HG03066 (cell line): ENCODE measurements around the gene NABP1.

Experiments used
- ATAC-seq: cut with Tn5 transposase; IDR thresholded peaks from one replicate; pipeline ENCODE4 v1.9.1; 2021; ENCODE audit warnings: low read depth; ENCODE audit not compliant: unreplicated experiment

NABP1 gene

DNA sequence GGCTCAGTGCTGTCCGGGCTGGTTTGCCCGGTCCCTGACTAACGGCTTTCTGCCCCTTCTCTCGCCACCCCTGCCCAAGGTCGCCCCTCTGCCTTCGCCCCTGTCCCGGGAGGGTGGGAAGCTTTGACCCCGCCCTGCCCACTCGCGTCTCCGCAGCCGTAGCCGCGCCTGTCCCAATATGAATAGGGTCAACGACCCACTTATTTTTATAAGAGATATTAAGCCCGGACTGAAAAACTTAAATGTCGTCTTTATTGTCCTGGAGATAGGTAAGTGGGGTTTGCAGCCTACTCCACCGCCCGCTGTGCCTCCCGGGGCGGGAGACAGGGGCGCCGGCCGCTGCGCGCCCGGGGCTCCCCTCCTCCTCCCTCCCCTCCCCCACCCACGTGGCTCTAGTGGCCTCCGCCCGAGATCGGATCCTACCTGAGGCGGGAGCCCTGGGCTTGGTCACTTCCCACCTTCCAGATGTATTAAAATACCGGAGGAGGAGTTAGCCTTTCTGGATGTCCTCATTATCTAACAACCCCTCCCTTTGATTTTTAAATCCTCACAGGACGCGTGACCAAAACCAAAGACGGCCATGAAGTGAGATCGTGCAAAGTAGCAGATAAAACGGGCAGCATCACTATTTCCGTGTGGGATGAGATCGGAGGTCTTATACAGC, 633 bp downstream of the NABP1 start:
- peak; percentile 5 for ATAC-seq

GRCh38 chr2:191679818-191680600, 2.1 kb downstream of the NABP1 start:
- peak; percentile 23 for ATAC-seq

DNA sequence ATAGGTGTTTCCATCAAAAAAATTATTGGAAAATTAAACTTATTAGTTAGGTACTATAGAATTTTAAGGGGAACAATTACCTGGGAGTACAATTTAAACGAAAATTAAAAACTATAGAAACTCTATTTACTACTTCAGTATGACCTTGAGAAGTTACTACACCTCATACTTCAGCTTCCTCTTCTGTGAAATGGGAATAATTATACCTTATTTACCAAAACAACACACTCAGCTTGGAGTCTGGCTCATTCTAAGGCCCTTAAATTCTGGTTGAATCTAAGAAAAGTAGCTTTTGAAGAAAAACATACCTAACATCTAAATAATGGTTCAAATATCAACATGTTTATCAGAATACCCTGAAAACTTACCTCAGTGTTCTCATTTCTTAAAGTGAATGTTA, 2.7 kb downstream of the NABP1 start:
- no peak for ATAC-seq

GRCh38 chr2:191682126-191682525, 4.2 kb downstream of the NABP1 start:
- no peak for ATAC-seq

- ATAC-seq, result no peak
These were observed 8.1 kb downstream of the NABP1 start for GRCh38 chr2:191686066-191686465.

DNA sequence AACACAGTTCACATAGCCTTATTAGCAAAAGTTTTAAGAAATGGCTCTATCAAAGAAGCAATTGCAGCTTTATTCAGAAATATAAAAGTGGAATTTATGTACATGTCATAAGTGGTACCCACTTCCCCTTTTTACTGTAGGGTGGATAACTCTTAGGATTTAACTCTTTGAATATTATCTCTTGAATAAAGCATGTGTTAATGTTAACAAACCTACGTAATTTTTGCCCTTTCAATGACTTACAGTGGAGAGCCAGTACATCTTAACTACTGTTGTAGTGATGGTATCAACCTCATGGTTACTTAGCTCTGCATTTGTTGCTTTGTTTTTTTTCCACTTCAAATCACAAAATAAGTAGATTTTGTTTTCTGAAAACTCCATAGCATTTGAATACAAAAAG, 8.8 kb downstream of the NABP1 start:
- ATAC-seq, result no peak

GRCh38 chr2:191687867-191688266, 9.9 kb downstream of the NABP1 start:
- no peak for ATAC-seq

- ATAC-seq, result no peak
These were observed 11.2 kb downstream of the NABP1 start for GRCh38 chr2:191688934-191689695.

- no peak for ATAC-seq
These were observed 12.4 kb downstream of the NABP1 start for GRCh38 chr2:191690327-191690726.

DNA sequence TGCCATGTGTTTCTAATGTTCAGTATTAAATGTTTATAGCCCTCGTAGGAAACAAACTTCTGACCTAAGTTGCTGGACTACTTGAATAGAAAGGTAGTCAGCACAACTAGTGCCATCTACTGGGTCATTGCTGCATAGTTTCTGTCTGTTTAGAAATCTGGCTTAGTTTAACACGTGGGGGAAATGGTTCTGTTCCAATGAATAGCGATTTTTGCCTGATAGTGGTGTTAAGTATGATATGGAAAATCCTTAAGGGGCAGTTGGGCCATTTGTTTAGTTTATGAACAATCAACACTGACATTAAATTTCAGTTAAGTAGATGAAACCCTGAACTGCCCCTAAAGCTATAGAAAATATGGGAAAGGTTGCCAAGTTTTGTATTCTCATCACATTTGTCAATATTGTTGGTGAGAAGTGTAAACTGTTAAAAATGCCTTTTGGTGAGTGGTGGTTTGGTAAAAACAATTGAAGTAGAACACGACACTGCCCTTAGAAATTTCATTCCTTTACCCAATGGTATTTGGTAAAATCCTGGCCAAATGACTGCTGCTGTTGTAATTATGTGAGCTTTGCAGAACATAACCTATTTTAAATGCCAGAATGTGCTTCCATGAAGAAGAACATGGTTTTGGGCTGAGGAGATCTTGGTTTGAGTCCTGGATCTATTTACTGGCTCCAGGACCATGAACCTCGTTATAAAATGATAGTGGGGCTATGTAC, 13.2 kb downstream of the NABP1 start:
- ATAC-seq, result peak; percentile 79

GRCh38 chr2:191691898-191692297, 14.0 kb downstream of the NABP1 start:
- ATAC-seq, result no peak

GRCh38 chr2:191692502-191693115, 14.7 kb downstream of the NABP1 start:
- no peak for ATAC-seq

DNA sequence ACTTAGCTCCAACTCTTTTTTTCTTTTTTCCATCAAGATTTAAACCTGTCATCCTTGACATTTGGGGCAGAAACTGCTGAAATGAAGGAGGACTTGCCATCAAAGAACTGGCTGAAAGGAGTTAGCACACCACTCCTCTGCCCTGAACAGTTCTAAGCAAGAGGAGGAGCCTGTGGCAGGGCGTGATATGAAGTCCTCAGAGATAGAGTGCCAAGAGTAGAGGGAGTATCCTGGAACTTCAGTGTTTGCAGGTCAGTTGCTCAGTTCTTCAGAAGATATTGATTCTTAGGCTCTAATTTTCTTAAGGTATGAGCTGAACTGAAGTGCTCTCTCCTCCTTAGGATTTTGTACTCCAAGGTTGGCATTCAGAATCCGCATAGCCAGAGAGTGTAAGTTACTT, 15.2 kb downstream of the NABP1 start:
- no peak for ATAC-seq

DNA sequence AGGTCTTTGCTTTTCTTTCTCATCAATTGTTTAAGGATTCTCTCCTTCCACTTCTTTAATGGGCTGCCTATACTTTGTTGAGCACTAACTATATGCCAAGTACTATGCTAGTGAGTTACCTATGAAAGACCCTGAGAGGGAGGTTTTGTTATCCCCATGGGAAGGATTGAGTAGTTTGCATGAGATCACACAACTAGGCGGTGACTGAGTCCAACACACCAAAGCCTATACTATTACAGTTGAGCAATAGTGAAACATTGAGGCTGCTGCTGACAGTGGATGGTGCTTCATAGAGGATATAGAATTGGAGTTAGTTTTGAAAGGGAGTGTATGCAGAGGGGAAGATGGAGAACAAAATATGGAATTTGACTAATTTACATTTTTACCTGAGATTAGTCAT, 15.8 kb downstream of the NABP1 start:
- no peak for ATAC-seq

GRCh38 chr2:191696001-191696400, 18.1 kb downstream of the NABP1 start:
- no peak for ATAC-seq

DNA sequence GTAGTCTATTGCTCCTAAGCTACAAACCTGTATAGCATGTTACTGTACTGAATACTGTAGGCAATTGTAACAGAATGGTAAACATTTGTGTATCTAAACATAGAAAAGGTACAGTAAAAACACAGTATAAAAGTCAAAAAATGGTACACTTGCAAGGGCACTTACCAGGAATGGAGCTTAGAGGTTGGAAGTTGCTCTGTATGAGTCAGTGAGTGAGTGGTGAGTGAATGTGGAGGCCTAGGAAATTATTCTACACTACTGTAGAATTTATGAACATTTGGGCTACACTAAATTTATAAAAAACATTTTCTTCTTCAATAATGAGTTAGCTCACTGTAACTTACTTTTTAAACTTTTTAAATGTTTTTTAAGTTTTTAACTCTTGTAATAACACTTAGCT, 19.0 kb downstream of the NABP1 start:
- ATAC-seq, result no peak

DNA sequence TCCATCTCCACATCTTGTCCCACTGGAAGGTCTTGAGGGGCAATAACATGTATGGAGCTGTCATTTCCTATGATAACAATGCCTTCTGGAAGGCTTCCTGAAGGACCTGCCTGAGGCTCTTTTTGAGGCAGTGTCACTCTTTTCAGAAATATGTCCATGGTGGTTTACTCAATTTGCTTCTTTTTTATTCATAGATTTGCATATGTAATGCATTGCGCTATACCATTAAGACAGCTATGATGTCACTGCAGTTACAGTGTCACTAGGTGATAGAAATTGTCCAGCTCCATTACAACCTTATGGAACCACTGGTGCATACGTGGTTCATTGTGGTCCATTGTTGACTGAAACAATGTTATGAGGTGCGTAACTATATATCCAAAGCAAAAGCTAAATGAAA, 19.9 kb downstream of the NABP1 start:
- no peak for ATAC-seq

- no peak for ATAC-seq
These were observed 21.5 kb downstream of the NABP1 start for GRCh38 chr2:191699341-191699945.

DNA sequence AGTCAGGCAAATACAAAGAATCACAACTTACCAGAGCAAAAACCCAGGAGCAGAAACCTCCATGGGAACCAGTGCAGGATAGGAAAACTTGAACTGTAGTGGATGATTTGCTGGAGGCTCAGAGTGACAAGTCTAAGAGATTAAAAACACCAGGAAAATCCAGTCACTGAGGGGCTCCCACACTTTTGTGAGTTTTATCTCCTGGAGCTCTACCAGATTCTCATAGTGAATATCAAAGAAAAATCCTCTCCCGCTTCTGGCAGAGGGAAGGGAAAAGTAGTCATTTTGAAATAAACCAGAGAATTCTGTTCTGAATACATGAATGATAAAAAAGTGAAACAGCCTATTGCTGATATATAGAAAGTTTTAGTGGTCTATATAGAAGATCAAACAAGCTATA, 23.1 kb downstream of the NABP1 start:
- no peak for ATAC-seq

DNA sequence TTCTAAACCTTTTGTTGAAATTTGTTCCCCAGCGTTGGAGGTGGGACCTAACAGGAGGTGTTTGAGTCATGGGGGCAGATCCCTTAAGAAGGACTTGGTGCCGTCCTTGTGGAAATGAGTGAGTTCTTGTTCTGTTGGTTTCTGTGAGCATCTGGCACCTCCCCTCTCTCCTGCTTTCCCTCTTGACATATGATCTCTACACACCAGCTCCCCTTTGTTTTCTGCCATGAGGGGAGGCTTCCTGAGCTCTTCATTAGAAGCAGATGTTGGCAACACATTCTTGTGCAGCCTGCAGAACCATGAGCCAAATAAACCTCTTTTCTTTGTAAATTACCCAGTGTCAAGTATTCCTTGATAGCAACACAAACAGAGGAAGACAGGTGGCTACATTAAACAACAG, 23.8 kb downstream of the NABP1 start:
- no peak for ATAC-seq
